Stimulated activated CD4-positive, alpha-beta T cell treated with anti-CD3 and anti-CD28 coated beads, TNF-alpha, amount 100 ng/mL, for 24 hours (primary cell): ENCODE measurements around the gene NTSR2.
A peak's percentile ranks its signal among the peaks of the same experiment; 100 is the strongest.

Experiments
- DNase-seq, 3 experiments: peaks; one replicate each; pipeline ENCODE4 v3.0.0-alpha.2; 2020; ENCODE audit warnings: low read depth in 3 of 3

NTSR2 gene

DNA sequence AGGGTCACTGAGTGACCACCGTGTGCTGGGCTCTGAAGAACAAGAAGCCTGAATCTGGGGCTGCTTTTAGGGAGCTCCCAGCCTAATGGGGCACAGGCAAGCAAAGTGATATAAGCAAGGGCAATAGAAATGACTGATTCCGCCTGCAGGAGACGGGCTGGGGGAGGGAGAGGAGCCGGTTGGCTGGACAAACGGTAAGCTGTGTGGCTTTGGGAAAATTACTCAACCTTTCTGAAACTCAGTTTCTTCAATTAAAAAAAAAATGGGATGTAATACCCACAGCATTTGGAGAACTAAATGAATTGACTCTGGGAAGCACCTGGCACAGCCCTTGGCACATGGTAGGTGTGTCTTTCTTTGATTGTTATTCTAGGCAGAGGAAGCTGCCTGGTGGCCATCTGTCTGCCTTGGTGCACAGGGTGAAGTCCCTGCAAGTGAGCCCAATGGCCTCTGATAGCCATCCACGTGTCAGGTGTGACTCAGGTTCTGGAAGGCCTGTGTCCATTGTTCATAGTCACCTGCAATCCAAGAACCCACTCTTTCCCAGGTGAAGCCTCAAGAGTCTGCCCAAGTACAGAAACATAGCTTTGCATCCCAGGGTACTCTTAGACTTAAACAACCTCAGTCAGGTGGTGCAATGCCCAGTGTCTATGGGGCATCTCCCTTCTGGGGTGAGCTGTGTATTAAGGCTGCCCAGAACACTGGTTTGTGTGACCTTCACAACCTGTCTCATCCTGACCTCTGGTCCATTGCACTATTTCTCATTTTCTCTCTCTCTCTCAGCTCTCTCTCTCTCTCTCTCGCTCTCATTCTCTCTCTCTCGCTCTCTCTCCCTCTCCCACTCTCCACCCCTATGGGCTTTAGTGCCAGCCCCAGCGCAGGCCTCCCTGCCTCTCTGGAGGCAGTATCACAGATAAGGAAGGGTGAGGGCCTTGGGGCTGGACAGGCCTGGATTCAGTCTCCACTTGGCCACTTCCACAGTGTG lies 30.0 kb upstream of the NTSR2 start:
- no peak for DNase-seq

DNA sequence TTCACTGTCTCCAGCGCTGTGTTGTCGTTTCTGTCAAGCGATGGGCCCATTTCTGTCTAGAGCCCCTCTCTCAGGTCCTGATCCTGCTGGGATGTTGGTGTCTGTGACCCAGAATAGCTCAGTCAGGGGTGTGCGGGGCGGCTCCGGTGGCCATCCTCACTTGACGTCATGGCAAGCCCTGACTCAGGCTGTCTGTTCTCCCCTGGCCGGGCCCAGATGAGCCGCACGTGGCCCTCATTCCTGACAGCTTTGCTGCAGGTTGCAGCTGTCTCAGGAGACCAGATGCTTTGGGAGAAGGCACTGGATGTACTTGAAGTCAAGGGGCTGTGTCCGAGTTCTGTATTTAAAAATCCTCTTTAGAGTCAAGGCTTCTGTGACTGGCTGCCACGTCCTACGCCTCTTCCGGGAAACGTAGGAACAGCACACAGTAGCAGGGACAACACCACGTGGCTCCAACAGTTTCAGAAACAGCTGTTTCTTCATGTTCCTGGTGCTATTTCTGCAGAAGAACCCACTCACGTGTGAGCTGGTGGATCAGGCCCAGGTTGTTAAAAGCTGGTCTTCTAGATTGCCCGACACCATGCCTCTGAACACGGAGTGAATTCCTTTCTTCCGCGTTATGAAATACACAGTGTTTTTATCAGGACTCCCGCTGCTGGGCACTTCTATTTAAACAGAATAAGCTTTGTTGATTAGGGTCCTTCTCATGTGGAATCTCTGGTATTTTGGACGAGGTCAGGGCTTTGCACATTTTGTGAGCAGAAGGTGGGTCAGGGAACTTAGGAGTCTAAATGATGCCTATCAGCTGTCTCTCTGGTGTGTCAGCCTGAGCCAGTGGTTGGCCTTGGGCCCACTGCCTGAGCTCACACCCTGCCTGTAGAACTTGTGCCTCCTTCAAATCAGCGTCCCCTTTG lies 28.3 kb upstream of the NTSR2 start:
- DNase-seq: no peak

DNA sequence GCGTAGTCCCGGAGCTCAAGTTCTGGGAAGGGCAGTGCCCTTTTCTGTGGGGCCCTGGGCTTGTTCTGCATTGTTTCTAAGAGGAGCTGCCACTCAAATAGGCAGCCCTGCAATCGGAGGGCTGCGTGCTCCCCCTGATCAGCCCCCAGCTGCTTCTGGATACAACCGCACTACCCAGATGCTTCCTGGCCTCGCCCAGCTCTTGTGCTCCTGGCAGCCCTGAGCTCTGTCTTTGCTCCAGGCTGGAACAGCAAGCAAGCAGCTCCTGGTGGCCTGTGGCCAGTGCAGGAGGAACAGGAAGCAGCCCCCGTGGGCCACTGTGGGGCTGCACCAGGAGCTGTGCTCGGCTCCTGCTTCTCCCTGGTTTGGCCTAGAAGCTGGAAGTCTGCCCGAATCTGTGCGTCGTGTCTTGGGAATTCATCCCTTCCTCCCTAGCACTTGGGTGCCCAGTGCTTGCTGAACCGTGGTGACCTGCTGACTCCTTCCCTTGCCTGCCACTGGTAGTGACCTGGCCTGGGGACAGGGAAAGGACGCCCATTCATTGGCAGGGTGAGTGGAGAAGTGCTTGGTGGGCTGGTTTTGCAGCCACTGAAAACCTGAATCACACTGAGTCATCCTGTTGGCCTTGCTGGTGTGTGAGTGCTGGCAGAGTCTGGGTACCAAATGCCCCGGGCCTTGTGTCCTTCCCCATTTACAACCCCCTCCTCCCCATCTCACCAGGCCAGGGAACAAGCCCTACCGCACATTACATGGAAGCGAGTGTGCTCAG lies 27.3 kb upstream of the NTSR2 start:
- no peak for DNase-seq

DNA sequence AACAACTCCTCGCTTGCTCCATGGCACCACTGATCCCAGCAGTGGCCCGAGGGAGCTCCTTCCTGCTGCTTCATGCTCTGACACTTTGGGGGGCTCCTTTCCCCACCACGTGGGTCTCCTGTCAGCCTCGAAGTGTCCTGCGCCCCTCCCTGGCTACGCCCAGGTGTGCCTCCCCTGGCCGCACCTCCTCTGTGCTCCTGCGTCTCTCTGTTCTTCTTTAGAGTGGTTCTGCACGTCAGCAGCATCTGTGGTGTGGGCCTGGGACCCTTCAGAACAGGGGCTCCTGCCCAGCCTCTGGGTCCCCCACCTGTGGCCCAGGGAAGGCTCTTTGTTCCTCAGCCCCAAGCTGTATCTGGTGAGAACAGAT lies 26.7 kb upstream of the NTSR2 start:
- DNase-seq: no peak

DNA sequence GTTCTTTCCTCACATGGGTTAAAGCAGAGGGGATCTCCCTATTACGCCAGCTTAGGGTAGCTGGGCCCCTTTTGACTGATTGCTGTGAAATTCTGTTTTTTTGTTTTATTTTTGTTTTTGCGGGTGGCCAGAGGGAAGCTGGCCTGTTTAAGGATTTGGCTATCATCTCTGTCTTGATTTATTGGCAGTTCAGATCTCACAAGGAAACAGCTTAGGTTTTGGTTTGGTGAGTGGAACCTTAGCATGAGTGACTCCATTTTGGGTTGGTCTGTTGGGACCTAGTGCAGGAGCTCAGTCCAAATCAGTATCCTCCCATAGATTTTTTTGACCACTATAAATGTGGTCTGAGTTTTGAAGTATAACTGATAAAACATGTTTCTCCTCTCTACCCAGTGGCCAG lies 25.6 kb upstream of the NTSR2 start:
- no peak for DNase-seq

DNA sequence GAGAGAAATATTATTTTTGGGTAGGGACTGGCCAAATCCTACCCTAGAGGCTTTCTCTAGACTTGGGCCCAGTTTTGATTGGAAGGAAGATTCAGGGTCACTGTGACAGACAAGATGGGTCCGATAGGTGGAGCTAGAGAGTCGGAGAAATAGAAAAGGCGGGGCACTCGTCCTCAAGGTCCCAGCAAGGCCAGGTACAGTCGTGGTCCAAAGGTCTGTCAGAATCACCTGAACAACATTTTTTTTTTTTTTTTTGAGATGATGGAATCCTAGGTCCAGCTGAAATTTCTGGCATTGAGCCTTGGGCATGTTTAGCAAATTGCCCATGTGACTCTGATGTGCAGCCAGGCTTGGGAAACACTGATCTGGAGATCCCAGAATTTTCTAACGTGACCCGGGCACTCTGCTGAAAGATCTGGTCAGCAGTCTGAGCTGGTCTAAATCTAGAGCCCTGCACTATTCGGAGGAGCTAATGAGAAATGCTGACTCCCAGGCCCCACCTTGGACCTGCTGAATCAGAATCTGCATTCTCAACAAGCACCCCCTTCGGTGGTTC lies 23.0 kb upstream of the NTSR2 start:
- DNase-seq: peak; percentile 28 to 49 (median 48)

DNA sequence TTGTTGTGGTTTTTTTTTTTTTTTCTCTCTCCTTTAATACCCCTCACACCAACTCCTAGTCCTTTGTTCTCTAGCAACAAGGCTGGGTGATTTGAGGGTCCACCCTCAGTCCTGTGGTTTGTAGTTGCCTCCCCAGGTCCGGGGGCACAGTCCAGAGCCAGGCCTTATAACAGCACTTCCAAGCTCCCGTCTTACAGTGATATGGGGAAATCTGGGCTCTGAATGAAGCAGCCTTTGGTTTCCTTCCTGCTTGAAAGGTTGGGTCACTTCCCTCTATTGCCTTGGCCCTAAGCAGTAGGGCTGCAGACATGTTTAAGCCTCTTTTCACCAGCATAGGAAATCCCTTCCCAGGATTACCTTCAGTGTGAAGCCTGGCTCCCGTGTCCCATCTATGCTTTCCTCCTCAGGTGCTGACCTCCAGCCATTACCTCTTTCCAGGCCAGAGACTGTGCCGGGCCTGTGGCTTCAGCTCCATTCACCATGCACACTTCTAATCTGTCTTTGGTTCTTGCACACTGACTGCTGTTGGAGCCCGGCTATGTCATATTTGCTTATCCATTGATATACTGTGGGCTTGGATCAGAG lies 21.2 kb upstream of the NTSR2 start:
- DNase-seq: no peak

DNA sequence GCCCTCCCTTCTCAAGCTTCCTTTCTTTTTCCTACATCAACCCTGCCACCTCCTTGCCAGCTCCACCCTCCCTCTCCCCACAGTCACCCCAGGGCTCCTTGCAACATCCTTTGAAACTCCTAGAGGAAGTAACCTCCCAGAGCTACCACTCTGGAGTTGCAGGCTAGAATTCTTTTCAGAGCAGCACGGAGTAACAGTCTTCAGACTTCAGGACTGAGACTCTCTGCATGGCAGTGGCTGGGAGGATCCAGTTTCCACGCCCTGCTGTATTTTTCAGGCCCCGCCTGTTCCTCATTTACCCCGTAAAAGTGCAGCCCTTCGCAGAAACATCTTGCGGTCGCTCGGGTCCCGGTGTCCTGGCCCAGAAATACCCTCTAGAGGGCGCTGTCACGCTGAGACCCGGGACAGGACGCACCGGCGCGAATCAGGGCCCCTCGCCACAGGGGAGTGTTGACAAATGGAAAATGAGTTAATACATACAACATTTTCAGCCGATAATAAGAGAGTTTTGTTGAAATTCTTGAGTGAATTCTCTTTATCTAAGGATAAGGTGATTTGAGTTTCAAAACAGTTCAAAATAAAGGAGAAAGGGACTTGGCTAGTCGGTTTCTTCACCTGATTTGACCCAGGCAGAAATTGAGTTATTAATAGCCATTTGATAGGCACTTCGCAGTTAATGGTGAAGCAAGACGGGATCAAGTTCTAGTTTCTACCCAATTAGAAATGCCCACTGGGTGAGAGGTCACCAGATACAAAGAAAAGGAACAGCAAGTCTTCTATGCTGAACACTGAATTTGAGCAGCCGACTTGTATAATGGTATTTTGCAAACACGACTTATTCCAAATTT lies 18.5 kb upstream of the NTSR2 start:
- DNase-seq: peak; percentile 70 to 83 (median 75)

DNA sequence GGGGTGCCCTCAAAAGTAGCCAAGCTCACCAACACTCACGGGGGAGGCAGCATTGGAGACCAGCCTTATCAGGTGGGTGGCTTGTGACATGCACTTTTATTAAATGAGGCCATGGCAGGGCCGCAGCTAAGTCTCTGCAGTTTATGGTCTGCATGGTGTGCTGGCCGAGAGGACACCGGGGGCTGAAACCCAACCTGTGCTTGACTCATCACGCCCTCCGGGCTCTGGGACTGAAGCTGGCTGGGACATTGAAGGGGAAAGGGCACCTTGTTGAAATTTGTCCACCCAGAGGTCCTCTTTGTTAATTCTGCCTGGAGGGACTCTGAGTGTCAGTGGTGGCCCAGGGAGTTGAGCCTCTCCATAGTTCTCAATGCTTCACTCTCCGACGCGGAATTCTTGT lies 17.7 kb upstream of the NTSR2 start:
- DNase-seq: no peak

DNA sequence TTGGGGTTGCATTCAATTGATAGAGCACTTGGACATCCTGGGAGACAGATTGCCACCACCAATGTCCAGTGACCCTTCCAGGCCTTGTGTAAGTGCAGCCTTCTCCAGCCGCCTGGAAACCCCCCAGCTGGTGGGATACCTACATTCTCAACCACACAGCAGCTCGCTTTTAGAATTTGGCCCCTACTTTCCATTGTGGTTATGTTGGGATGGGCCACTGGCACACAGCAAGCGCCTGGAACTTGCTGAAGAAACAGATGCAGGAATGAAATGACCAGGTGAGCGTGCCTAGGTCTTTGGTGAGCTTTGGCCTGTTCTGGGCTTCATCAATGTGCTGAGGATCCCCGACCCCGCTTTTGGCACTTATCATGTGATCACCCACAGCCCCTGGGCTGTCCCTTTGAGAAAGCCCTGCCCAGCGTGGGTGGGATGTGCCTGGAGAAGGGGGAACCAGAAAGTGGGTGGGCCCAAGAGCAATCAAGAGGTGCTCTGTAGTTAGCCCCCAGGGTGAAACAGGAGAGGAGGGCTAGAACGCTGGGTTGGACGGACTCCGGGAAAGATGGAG lies 16.0 kb upstream of the NTSR2 start:
- DNase-seq: no peak

DNA sequence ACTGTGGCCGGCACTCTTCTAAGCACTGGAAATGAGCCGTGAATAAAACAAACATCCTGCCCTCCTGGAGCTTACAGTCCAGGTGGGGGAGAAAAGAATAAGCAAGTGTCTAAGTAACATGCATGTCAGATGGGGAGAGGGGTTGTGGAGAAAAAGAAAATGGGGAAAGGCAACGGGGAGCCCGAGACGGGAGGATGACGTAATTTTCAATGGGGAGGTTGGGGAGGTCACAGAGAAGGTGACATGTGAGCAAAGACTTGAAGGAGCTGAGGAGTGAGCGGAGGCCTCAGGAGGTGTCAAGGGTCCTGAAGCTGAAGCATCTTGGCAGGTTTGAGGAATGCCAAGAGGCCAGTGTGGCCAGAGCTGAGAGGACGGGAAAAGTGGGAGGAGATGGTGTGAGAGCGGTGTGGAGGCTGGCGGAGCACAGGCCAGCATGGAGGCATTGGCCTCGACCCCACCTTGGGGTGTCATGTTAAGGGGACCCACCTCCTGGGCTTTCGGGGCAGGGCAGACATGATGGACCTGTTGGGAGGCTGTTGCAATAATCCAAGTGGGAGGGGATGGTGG lies 15.0 kb upstream of the NTSR2 start:
- no peak for DNase-seq

DNA sequence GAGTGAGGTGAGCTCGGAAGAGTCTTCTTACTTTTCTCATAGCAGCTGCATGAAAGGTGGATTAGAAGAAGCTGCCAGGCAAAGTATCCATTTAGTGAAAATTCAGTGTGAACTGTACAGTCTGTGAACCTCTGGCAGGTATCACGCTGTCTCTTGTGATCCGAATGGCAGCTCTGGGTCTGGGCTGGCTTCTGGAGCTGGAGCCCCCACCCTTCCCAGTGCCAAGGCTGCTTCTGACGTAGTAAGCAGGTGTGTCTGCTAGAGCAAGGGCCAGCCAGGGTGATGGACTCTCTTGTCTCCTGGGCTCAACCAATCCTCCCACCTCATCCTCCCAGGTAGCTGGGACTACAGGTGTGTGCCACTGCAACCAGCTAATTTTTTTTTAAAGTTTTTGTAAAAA lies 14.0 kb upstream of the NTSR2 start:
- no peak for DNase-seq

DNA sequence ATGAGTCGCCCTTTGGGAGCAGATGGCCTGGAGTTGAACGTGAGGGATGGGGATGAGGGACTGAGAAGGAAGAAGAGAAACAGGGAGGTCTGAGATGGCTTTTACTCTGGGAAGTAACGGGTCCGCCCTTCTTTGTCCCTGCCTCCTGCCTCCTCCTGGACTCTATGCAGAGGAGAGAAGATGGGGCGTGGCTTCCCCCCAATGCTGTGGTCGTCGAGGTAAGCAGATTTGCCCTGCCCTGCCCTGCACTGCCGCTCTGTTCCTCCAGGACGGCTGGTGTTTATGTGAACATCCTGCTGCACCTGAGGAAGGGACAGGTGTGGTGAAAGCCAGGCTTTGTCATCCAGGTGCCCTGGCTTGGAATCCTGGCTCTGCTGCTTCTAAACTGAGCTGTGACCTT lies 13.5 kb upstream of the NTSR2 start:
- no peak for DNase-seq

DNA sequence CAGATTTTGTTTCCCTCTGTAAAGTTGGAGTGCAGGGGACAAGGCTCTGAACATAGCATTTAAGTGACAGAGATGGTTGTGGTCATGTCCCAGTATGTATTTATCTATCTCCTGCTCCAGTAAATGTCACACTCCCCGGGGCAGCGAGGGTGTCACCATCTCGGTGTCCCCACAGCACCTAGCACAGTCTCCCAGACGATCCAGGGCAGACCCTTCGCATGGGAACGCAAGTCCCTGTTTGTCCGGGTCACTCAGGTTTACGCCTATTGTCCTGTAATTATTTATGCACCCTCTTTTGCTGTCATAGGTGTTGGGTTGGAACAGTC lies 12.6 kb upstream of the NTSR2 start:
- DNase-seq: no peak

DNA sequence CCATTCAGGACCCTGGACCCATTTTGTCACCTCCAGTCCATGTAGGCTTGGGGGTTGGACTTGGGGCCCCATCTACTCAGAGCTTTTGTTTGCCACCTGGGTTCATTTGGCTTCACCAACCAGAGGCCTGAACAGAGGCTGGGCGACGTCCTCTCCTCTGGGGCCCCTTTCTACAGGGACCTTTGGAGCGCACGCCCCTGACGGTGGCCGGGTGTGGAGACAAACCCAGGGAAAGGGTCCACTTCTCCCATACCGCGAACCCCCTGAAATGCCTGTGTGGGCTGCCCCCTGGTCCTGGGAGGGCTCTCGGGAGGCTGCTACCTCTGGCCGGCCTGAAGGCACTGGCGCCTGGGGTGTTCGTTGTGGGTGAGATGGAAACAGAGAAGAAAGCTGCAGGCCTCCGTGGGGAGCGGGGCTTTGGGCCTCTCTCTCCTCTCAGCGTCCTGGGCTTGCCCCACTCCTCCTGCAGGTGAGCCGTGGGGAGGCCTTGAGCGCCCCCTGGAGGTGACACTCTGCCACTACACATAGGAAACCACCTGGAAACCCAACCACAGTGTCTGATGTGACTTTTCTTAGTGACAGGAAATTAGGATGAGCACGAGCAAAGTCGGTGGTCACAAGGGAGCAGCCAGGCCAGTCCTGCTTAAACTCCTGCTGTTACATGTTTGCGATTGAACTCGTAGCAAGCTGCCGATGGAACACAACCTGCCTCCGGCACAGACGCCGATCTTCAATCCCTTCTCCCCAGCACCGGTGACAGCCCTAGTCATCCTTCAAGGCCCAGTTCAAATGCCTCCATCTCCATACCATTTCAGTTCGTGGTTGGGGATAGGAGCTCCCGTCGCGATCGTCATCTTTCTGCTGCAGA lies 12.0 kb upstream of the NTSR2 start:
- DNase-seq: peak in 2 of 3 experiments; percentile 20 to 60

DNA sequence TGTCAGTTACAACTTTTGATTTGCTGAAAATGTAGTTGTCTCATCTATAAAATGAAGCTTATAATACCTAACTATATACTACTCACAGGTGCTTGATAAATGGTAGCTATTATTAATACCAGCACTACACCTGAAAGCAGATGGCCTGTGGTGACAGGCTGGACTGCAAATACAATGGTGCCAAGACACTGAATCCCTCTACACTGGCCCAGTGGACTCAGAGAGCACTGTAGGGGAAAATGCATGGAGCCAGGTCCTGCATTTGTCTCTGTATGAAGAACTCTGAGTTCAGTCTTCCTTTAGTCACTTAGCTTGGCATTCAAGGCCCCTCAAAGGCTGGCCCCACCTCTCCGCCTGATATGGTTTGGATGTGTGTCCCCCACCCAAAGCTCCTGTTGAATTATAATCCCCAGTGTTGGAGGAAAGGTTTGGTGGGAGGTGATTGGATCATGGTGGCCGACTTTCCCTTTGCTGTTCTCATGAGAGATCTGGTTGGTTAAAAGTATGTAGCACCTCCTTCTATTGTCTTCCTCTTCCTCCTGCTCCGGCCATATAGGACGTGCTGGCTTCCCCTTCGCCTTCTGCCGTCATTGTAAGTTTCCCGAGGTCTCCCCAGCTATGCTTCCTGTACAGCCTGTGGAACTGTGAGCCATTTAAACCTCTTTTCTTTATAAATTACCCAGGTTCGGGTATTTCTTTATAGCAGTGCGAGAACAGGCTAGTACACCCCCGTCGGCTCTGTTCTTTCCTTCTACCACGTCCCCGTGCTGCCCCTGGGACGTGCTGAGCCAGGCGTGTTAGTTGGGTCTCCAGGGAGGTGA lies 11.1 kb upstream of the NTSR2 start:
- DNase-seq: no peak

DNA sequence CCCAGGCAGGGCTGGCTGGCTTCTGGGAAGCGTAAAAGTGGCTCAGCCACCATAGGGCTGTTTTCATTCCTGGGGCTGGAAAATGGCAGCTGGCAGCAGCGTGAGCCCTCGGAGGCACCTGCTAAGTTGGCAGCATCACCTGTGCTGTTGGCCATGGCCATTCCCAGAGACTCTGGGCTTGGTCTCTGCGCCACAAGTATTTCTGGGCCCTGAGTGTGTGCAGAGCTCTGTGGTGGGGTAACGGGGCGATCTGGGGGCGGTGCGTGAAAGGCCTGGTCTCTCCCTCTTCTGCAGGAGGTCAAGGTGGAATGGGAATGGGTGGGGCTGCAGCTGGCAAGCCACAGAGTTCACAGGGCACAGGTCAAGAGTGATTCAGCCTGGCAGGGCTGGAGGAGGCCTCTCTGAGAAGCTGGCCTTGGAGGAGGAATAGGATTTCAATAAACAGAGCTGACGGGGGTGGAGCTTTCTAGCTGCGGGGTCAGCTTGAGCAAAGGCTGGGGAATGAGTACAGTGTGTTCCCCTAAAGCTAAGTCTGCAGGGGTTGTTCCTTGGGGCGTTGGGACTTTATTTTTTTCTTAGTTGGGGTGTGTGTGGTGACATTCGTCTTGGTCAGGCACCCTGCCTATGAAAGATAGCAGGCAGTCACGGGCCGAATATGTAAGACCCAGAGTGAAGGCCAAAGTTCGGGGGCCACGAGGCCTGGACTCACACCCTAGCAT lies 10.3 kb upstream of the NTSR2 start:
- DNase-seq: no peak
